Ascending aorta (tissue), 2 donors: ENCODE results near the gene PPIC. TPM values are rescaled to one million over a fixed set of nuclear protein-coding genes. Genes with fewer than 3 reads are reported as not detected.

Experiments used
- DNase-seq, 2 donors: peaks; one replicate each; pipeline ENCODE4 v3.0.0-alpha.2; 2019; ENCODE audit warnings: low spot score in 2 of 2
- H3K27ac ChIP-seq, 2 donors: fragments of 200-600 bp; sonication (generic); one replicate each; pipeline ENCODE4 v1.5.1; 2016 to 2017; ENCODE audit warnings: mild to moderate bottlenecking in 1 of 2
- H3K27me3 ChIP-seq: fragments of 200-600 bp; sonication (generic); one replicate; pipeline ENCODE4 v1.5.1; 2017
- H3K36me3 ChIP-seq, 2 donors: fragments of 200-600 bp; sonication (generic); one replicate each; pipeline ENCODE4 v1.5.1; 2016
- H3K4me1 ChIP-seq, 2 donors: fragments of 200-600 bp; sonication (generic); one replicate each; pipeline ENCODE4 v1.5.1; 2016 to 2017; ENCODE audit warnings: mild to moderate bottlenecking in 1 of 2
- H3K4me3 ChIP-seq, 2 donors: fragments of 200-600 bp; sonication (generic); one replicate each; pipeline ENCODE4 v1.5.1; 2016 to 2017; ENCODE audit warnings: mild to moderate bottlenecking in 1 of 2
- H3K9me3 ChIP-seq, 2 donors: fragments of 200-600 bp; sonication (generic); one replicate each; pipeline ENCODE4 v1.5.1; 2016
- intact Hi-C: fragments of 100-400 bp; cut with DNase I; formaldehyde crosslinking; loops from one replicate; pipeline ENCODE4 v1.15.1; 2023
- total RNA-seq: library from RNA; depleted of rRNA; stranded (reverse); fragments of >200 nt; gene quantifications from one replicate; pipeline ENCODE4 v1.1.0, GENCODE V29; 2016
- TF ChIP-seq, protein P1 (sequence below), 3 experiments: fragments of 200-600 bp in 2 of 3; fragments of 450-650 bp in 1 of 3; sonication (generic) in 2 of 3; IDR thresholded peaks; one replicate each; pipeline ENCODE4 v1.5.1; 2016 to 2019; ENCODE audit warnings: antibody characterized with exemption in 3 of 3, mild to moderate bottlenecking in 1 of 3, moderate library complexity in 1 of 3

Gene PPIC
- total RNA-seq, 1 donor from 2014 or later = 29.3 TPM

DNA sequence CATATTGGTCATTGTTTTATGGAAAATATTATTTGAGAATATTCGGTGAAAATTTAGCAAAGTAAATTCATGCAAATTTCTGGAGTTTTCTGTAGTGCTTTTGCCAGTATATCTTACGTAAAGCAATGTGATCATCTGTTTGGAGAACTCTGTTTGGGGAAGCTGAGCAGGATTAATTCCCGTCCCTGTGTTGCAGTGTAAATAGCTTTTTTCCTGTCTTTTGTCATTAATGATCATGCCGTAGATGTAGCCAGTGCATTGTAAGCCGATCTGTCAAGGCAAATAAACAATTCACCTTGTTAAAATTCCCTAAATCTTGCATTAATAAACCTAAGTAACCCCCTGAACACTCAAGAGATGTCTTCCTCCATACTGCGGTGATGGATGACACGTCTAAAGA is 39.2 kb downstream of the PPIC start:
- Histone ChIP-seq H3K4me1 (no peaks in the 10 kb centered on the region), H3K4me3 (no peak overlapping the region), H3K9me3 (no peaks in the 10 kb centered on the region), H3K27ac (no peak overlapping the region), H3K36me3 (no peaks in the 10 kb centered on the region), H3K27me3 (no peaks in the 10 kb centered on the region)
- TF ChIP-seq, protein P1, sequence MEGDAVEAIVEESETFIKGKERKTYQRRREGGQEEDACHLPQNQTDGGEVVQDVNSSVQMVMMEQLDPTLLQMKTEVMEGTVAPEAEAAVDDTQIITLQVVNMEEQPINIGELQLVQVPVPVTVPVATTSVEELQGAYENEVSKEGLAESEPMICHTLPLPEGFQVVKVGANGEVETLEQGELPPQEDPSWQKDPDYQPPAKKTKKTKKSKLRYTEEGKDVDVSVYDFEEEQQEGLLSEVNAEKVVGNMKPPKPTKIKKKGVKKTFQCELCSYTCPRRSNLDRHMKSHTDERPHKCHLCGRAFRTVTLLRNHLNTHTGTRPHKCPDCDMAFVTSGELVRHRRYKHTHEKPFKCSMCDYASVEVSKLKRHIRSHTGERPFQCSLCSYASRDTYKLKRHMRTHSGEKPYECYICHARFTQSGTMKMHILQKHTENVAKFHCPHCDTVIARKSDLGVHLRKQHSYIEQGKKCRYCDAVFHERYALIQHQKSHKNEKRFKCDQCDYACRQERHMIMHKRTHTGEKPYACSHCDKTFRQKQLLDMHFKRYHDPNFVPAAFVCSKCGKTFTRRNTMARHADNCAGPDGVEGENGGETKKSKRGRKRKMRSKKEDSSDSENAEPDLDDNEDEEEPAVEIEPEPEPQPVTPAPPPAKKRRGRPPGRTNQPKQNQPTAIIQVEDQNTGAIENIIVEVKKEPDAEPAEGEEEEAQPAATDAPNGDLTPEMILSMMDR (IDR thresholded peaks at IDR 0.05) = no peak
- intact Hi-C loops = no loop called here
- no peak for DNase-seq

- Histone ChIP-seq H3K27me3 (no peaks in the 10 kb centered on the region), H3K36me3 (no peaks in the 10 kb centered on the region), H3K27ac (no peak overlapping the region), H3K4me1 (no peaks in the 10 kb centered on the region), H3K9me3 (no peaks in the 10 kb centered on the region), H3K4me3 (no peak overlapping the region)
- intact Hi-C loops = no loop called here
- TF ChIP-seq, protein P1 (IDR thresholded peaks at IDR 0.05) = no peak
- no peak for DNase-seq
Measured at GRCh38 chr5:122996091-122996490, 40.4 kb downstream of the PPIC start.

DNA sequence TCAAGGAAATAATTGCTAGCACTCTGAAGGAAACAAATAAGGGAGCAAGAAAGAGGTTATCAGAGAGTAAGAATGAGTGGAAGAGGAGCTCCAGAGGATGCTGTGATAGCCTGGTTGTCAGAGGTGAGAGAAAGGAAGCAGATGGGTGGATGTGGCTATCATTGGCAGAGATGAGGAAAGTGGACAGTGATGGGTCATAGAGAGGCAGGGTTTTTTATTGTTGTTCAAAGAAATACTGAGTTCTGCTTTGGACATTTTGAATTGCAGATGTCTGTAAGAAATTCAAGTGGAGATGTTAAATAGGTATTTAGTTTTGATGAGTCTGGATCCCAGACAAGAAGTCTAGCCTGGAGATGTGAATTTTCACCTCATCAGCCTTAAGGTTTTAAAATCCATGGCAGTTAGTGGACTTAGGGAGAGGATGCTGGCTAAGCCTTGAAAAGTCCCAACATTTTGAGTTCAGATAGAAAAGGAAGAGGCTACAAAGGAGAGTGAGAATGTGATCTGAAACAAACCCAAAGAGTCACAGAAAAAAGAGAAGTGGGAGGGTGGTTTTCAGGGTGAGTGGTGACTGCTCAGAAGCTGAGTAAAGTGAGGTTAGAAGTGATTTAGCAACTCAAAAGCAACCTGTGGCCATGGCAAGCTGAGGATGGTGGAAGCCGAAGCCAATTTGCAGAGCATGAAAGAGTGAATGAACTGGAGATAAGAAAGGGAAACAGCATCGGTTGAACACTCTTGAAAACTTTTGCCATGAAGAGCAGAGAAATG is 50.4 kb downstream of the PPIC start:
- Histone ChIP-seq H3K9me3 (no peaks in the 10 kb centered on the region), H3K4me1 (no peaks in the 10 kb centered on the region), H3K27ac (no peak overlapping the region), H3K4me3 (no peak overlapping the region), H3K36me3 (no peaks in the 10 kb centered on the region), H3K27me3 (no peaks in the 10 kb centered on the region)
- intact Hi-C loops = no loop called here
- TF ChIP-seq, protein P1 (IDR thresholded peaks at IDR 0.05) = no peak
- no peak for DNase-seq

DNA sequence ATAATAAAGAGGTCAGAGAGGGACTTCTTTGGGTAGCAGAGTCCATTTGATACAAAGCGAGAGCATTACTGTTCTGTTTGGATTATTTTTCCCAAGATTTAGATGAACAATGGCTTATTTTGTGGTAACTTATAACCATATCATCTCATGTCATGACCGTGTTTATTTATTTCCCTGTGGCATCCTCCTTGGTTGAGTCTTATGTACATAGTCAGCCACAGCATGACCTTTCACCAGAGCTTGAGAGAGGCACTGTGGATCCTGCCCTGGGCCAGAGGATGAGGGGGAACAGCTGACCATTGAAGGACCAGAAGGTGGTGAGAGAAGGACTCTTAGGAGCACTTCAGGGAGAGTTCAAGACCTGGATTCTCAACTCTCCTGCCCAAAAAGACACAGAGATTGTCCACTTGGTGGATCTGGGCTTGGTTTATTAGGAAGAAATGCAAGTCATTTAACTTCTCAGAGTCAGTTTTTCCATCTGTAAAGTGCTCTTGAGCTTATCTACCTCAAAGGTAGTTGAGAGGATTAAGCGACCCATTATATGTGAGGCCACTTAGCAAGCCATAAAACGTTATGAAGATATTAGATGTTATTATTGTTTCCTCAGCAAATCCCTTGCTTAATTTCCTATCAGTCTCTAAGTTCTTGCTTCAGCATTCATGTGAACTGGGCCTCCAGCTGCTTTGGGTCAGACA is 51.4 kb downstream of the PPIC start:
- TF ChIP-seq, protein P1 (IDR thresholded peaks at IDR 0.05) = no peak
- no peak for DNase-seq
- H3K27me3 ChIP-seq = no peaks in the 10 kb centered on the region
- intact Hi-C loops = no loop called here
- H3K27ac ChIP-seq = no peak overlapping the region
- H3K4me3 ChIP-seq = no peak overlapping the region
- H3K9me3 ChIP-seq = no peaks in the 10 kb centered on the region
- H3K36me3 ChIP-seq = no peaks in the 10 kb centered on the region
- no peaks in the 10 kb centered on the region for H3K4me1 ChIP-seq

GRCh38 chr5:122984425-122984824 is 52.1 kb downstream of the PPIC start:
- TF ChIP-seq, protein P1 (IDR thresholded peaks at IDR 0.05) = no peak
- H3K27ac ChIP-seq = no peak overlapping the region
- no peaks in the 10 kb centered on the region for H3K27me3 ChIP-seq
- H3K4me1 ChIP-seq = no peaks in the 10 kb centered on the region
- H3K4me3 ChIP-seq = no peak overlapping the region
- intact Hi-C loops = no loop called here
- H3K36me3 ChIP-seq = no peaks in the 10 kb centered on the region
- no peaks in the 10 kb centered on the region for H3K9me3 ChIP-seq
- no peak for DNase-seq
